ENCODE measurements around the gene IGSF11.
A peak's percentile ranks its signal among the peaks of the same experiment; 100 is the strongest.
"Not testable (repeated sequence)": the region's sequence is repeated elsewhere in the genome, so short reads cannot be mapped to it uniquely, and the experiment has no call there.

The IGSF11 gene, protein sequence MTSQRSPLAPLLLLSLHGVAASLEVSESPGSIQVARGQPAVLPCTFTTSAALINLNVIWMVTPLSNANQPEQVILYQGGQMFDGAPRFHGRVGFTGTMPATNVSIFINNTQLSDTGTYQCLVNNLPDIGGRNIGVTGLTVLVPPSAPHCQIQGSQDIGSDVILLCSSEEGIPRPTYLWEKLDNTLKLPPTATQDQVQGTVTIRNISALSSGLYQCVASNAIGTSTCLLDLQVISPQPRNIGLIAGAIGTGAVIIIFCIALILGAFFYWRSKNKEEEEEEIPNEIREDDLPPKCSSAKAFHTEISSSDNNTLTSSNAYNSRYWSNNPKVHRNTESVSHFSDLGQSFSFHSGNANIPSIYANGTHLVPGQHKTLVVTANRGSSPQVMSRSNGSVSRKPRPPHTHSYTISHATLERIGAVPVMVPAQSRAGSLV

GRCh38 chr3:119034256-119035013 lies at the start of gene IGSF11:
Gene IGSF11, minus strand, starts transcription at chr3:119034846. Its CDS starts 264 bp downstream, at chr3:119034582.
- peak; percentile 41 to 63 (median 60) for DNase-seq (ENCODE audit: low read depth in 3 of 3)

DNA sequence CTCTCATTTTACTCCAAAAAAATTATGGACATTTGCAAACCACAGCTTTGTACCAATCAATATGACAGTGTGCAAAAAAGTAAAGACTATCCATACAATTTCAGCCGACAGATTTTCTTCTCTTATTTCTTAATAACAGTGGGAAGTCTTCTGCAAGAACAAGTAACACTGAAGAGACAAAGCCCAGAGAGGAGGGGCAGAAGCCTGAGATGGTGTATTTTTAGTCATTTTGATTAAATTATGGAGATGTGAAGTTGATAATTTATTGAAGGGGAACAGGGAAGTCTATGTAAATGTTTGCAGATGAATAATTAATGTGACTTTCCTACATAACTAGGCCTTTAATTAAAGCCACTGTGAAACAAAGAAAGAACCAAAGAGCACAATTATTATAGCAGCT lies 45.7 kb upstream of the IGSF11 start:
- no peak for DNase-seq (ENCODE audit: low read depth in 3 of 3)

DNA sequence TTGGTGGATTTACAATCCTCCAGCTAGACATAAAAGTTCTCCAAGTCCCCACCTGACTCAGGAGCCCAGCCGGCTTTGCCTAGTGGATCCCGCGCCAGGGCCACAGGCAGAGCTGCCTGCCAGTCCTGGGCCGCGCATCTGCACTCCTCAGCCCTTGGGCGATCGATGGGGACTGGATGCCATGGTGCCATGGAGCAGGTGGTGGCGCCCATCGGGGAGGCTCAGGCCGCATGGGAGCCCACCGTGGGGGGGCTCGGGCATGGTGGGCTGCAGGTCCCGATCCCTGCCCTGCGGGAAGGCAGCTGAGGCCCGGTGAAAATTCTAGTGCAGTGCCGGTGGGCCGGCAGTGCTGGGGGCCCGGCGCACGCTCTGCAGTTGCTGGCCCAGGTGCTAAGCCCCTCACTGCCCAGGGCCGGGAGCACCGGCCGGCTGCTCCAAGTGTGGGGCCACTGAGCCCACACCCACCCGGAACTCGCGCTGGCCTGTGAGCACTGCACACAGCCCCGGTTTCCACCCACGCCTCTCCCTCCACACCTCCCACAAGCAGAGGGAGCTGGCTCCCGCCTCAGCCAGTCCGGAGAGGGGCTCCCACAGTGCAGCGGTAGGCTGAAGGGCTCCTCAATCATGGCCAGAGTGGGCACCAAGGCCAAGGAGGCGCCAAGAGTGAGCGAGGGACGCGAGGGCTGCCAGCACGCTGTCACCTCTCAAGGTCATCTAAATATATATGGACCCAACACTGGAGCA lies 38.8 kb upstream of the IGSF11 start:
- DNase-seq (ENCODE audit: low read depth in 3 of 3), result no peak

DNA sequence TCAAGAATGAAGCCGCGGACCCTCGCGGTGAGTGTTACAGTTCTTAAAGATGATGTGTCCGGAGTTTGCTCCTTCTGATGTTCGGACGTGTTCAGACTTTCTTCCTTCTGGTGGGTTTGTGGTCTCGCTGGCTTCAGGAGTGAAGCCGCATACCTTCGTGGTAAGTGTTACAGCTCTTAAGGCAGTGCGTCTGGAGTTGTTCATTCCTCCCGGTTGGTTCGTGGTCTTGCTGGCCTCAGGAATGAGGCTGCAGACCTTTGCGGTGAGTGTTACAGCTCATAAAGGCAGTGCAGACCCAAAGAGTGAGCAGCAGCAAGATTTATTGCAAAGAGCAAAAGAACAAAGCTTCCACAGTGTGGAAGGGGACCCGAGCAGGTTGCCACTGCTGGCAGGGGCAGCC lies 37.8 kb upstream of the IGSF11 start:
- not testable (repeated sequence) for DNase-seq (ENCODE audit: low read depth in 3 of 3)

GRCh38 chr3:119069725-119070124 lies 35.1 kb upstream of the IGSF11 start:
- no peak for DNase-seq (ENCODE audit: low read depth in 3 of 3)

GRCh38 chr3:119063471-119063870 lies 28.8 kb upstream of the IGSF11 start:
- DNase-seq (ENCODE audit: low read depth in 3 of 3), result no peak

DNA sequence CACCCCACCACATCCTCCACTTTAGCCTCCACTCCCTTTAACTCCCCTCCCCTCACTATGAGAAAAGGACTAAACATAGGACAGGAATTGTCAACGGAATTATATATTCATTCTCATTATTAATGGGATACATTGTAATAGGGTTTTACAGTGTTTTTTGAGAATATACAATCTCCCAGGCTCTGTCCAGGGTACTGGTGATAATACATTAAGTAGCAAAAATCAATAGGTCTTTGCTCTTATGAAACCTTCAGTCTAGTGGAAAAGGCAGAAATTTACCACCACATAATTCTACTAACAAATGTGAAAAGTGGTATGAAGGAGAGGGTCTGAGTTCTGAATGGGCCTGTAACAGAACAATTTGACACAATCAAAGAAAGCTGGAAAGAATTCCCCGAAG lies 28.2 kb upstream of the IGSF11 start:
- DNase-seq (ENCODE audit: low read depth in 3 of 3), result no peak

DNA sequence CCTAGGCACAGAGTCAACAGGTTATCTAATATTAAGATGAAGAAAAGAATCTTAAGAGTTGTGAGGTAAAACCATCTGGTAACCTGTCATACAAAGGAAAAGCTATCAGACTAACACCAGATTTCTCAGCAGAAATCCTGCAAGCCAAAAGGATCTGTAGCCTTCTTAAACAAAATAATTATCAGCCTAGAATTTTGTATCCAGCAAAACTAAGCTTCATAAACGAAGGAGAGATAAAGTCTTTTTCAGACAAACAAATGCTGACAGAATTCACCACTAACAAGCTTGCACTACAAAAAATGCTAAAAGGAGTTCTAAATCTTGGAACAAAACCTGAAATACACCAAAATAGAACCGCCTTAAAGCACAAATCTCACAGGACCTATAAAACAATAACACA lies 9.9 kb upstream of the IGSF11 start:
- no peak for DNase-seq (ENCODE audit: low read depth in 3 of 3)

- DNase-seq (ENCODE audit: low read depth in 3 of 3), result no peak
Measured at GRCh38 chr3:119042162-119042561, 7.5 kb upstream of the IGSF11 start.

DNA sequence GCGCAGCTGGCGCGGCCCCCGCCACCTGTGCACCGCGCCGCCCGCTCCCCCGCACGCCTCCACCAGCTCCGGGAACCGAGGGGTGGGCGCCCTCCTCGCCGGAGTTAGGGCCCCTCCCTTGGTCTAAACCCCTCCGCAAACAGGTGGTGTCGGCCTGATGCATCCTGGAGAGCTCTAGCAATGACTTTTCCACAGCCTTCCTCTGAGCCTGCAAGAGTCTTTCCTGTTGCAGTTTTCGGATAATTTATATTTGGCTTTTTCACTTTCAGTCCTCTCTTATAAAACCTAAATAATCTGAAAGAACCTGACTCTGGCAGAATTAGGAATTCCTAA lies 334 bp upstream of the IGSF11 start:
- DNase-seq (ENCODE audit: low read depth in 3 of 3), result no peak

DNA sequence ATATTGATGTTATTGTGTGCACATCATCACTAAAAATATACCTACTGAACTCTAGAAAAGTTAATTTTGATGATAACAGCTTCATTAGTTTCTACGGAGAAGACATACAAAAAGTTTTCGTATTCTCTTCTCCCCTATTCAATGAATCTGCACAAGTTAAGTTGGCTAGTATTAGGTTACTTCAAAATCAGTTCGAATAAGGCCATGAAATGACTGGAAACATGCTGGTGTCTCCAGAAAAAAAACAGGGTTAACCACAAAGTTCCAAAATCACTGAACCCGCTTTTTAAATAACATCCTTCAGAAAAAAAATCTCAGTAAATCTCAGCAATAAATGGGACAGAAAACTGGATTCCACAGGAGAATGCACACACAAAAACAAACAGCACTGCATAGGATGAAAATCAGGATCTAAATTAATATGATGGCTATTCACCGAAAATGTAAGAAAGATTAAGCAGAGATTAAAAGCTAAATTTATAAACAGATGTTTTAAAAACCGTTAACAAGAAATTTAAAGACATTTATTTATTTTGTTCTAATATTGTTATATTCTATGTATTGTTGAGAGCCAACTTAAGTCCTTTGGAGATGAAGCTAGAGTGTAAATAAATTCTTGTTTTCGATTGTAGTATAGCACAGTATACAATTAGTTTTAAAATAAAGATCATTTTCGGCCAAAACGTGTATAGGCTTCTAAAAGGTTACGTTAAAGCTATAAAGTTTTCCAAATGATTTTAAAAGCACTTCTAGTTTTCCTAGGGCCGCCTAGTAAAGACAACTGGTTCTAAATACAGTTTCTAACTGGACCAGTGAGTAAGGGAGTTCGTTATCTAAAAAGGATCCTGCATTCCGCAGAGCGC lies 1.0 kb downstream of the IGSF11 start:
- DNase-seq (ENCODE audit: low read depth in 3 of 3), result no peak

DNA sequence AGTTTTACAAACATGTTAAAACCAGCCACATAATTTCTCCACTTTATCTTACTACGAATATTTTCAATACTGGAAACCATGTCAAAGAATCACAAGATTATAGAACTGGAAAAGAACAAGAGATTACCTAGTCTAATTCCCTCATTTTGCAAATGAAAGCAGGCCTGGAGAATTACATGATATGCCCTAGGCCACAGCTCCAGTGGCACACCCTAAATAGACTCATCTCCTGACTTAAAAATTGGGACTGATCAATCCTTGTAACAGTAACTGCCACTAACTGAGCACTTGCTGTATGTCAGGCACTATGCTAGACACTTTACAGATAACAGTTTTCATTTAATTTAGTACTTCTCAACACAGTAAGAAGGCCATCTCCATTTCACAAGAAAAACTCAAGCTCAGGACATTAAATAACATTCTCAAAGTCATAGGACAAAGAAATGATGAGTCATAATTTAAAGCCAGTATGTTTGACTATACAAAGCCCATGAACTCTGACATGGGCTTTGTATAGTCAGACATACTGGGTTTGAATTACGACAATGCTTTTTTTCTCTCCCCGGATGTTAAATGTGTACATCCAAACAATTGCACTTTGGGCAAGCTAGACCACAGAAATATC lies 9.4 kb downstream of the IGSF11 start:
- DNase-seq (ENCODE audit: low read depth in 3 of 3), result no peak

- DNase-seq (ENCODE audit: low read depth in 3 of 3), result no peak
Measured at GRCh38 chr3:119019767-119020518, 14.7 kb downstream of the IGSF11 start.

DNA sequence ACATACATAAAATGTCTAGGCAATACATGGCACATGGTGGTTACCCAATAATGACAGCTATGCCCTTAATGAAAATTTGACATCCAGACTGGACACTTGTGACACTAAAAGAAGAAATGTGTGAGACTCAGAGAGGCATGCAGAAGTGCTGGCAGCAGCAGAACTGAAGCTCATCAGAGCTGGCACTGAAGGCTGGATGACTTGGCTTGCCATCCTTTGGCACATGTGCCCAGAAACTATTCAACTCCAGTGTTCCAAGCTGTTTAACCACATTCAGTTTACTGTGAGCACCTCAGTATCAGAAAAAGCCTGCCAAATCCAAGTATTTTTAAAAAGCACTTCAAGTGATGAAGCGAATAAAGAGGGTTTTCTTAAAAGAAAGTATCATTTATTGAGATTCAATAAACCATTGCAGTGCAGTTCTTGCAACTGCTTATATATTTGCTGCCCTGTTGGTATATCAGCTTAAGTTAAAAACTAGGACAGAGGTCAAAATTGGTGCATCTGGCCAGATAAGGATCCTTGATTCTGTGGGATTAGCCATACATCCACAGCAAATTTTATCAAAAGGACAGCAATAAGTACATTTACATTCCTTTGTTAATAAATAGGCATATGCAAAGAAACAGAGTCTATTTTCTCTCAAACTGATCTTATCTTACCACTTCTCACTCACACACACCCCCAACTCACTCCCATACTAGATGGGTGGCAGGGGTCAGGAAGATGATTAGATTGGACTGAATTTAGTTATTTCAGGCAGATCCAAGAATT lies 15.8 kb downstream of the IGSF11 start:
- DNase-seq (ENCODE audit: low read depth in 3 of 3), result no peak

DNA sequence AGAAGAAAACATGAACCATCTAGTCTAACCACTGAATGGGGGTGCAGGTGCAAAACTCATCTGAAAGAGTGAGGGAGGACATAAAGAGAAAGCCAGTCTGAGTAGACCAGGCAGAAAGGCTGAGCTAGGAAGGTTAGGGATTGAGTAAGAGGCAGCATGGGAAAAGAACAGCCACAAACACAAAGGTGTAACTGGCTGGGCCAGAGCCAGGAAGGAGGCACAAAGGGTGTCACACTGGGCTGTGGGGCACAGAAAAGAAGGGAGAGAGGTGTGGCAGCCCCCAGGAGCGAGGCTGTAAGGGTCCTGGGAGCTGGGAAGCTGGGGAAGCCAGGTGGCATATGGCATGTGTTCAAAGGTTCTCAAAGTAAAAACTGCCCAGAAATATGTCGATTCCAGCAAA lies 18.7 kb downstream of the IGSF11 start:
- no peak for DNase-seq (ENCODE audit: low read depth in 3 of 3)

DNA sequence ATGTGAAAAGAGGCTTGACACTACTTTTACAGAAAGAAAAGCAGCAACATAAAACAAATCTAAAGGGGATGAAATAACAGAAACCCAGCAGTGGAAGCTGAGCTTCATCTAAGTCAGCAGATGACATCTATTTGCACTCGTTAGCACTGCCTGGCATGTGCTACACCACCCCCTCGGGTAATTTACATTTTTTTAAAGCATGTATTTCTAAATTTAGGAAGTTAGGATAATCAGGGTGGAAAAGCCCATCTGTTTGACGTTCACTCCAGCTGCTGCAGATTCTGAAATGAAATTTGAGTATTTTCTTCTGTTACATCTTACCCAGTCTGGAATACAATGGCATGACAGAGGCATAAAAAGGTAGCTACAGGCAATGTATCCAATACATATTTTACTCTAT lies 20.7 kb downstream of the IGSF11 start:
- DNase-seq (ENCODE audit: low read depth in 3 of 3), result no peak

DNA sequence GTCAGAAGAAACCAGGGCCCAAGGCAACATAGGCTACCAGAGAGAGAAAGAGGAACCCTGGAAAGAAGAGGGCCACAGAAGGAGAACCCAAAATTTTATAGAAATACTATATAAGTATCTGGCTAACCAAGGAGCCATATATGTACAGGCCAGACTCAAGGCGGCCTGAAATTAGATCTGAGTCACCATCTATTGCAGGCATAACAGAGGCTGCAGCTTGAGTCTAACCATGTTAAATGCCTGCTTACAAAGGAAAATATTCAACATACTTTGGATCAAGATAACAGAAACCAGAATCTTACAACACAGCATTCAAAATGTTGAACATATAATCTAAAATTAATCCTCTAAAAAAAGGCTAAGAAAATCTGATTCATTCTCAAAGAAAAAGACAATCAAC lies 23.1 kb downstream of the IGSF11 start:
- DNase-seq (ENCODE audit: low read depth in 3 of 3), result no peak

- no peak for DNase-seq (ENCODE audit: low read depth in 3 of 3)
Measured at GRCh38 chr3:118997190-118997589, 37.5 kb downstream of the IGSF11 start.

DNA sequence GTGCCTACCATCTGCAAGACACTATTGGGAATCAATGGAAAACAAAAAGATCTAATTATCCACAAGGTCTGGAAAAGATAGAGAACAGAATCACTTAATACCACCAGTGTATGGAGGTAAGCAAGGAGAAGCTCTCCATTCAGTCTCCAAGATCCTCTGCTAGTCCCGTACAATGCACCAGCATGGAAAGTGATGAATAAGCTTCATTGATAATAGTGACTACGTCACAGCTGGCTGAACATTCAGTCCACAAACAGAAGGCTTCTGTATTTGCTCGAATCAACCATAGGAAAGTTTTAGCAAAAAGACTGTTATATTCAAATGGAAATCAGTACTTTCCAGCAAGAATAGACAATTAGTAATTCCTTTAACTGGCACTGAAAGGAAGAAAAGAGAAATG lies 42.9 kb downstream of the IGSF11 start:
- DNase-seq (ENCODE audit: low read depth in 3 of 3), result no peak

All from stimulated activated CD4-positive, alpha-beta T cell treated with anti-CD3 and anti-CD28 coated beads, TNF-alpha, amount 100 ng/mL, for 4 hours (primary cell).